Measurements from ENCODE around the gene HAND1. TPM values are rescaled to one million over a fixed set of nuclear protein-coding genes. Genes with fewer than 3 reads are reported as not detected.

The HAND1 gene
- total and polyA plus RNA-seq, 9 of the 15 experiments (the other 6 are each of a cell fraction or from before 2014, with no cell fraction given) = not detected

DNA sequence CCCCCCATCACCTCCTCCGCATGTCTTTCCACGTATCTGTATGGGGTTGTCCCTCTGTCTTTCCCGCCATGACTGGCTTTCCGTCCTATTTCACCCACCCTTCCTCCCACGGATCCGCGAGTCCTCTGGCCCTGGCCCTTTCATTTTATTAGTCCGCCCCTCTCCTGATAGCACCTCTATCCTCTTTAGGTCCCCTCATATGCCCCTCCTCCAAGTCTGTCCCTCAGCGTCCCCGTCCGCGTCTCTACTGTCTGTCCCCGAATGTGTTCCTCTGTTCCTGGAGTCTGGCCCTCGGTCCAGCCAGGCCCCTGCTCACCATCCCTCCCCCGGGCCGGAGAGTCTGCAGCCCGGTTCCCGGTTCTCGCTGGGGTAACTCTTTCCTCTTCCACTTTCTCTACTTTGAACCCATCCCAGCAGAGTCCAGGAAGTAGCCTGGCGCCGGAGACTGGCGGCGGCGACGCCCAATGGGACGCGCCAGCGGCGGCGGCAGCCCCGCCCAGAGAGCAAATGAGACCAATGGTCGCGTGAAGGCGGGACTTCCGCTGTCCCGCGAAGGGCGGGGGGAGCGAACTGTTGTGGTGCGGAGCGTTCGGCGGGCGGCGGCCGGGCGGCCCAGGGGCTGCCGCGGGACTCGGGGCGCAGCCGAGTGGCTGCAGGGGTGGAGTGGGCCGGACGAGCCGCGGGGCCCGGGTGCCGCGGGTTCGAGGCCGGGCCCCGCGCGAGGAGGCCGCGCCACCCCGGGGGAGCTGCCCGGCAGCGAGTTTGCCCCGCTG lies 32.4 kb downstream of the HAND1 start, which contains the start of gene SAP30L (continued):
- TF ChIP-seq, protein P1, sequence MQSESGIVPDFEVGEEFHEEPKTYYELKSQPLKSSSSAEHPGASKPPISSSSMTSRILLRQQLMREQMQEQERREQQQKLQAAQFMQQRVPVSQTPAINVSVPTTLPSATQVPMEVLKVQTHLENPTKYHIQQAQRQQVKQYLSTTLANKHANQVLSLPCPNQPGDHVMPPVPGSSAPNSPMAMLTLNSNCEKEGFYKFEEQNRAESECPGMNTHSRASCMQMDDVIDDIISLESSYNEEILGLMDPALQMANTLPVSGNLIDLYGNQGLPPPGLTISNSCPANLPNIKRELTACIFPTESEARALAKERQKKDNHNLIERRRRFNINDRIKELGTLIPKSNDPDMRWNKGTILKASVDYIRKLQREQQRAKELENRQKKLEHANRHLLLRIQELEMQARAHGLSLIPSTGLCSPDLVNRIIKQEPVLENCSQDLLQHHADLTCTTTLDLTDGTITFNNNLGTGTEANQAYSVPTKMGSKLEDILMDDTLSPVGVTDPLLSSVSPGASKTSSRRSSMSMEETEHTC (IDR thresholded peaks at IDR 0.05) = no peak
- TF ChIP-seq, protein P2, sequence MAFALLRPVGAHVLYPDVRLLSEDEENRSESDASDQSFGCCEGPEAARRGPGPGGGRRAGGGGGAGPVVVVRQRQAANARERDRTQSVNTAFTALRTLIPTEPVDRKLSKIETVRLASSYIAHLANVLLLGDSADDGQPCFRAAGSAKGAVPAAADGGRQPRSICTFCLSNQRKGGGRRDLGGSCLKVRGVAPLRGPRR (CRISPR knock-in tag; IDR thresholded peaks at IDR 0.05) = no peak
- TF ChIP-seq, protein P3, sequence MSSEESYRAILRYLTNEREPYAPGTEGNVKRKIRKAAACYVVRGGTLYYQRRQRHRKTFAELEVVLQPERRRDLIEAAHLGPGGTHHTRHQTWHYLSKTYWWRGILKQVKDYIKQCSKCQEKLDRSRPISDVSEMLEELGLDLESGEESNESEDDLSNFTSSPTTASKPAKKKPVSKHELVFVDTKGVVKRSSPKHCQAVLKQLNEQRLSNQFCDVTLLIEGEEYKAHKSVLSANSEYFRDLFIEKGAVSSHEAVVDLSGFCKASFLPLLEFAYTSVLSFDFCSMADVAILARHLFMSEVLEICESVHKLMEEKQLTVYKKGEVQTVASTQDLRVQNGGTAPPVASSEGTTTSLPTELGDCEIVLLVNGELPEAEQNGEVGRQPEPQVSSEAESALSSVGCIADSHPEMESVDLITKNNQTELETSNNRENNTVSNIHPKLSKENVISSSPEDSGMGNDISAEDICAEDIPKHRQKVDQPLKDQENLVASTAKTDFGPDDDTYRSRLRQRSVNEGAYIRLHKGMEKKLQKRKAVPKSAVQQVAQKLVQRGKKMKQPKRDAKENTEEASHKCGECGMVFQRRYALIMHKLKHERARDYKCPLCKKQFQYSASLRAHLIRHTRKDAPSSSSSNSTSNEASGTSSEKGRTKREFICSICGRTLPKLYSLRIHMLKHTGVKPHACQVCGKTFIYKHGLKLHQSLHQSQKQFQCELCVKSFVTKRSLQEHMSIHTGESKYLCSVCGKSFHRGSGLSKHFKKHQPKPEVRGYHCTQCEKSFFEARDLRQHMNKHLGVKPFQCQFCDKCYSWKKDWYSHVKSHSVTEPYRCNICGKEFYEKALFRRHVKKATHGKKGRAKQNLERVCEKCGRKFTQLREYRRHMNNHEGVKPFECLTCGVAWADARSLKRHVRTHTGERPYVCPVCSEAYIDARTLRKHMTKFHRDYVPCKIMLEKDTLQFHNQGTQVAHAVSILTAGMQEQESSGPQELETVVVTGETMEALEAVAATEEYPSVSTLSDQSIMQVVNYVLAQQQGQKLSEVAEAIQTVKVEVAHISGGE (CRISPR knock-in tag; IDR thresholded peaks at IDR 0.05) = peak in 1 of 3 experiments; percentile 88; a peak in 2 of 6 replicates
- TF ChIP-seq SREBF2 (CRISPR knock-in tag; IDR thresholded peaks at IDR 0.05) = no peak
- no peak for TF ChIP-seq YBX1 (IDR thresholded peaks at IDR 0.05)
- TF ChIP-seq PRMT5 (CRISPR knock-in tag; IDR thresholded peaks at IDR 0.05) = no peak
- no peak for TF ChIP-seq GTF2F1 (IDR thresholded peaks at IDR 0.05; ENCODE audit: low read depth, low read length)
- no peak for TF ChIP-seq U2AF2 (optimal IDR thresholded peaks at IDR 0.05; ENCODE audit: low read depth, low read length)
- TF ChIP-seq ZNF197 (CRISPR knock-in tag; IDR thresholded peaks at IDR 0.05; ENCODE audit: low read depth) = no peak
- TF ChIP-seq EGR1 (conservative IDR thresholded peaks at IDR 0.05) = no peak
- TF ChIP-seq CSDE1 (IDR thresholded peaks at IDR 0.05) = no peak
- no peak for TF ChIP-seq RBM22 (IDR thresholded peaks at IDR 0.05; ENCODE audit: low read depth, low read length, poor library complexity, severe bottlenecking)
- no peak for TF ChIP-seq SAFB2 (IDR thresholded peaks at IDR 0.05; ENCODE audit: borderline replicate concordance, low read depth, low read length, severe bottlenecking)
- TF ChIP-seq EP400 (IDR thresholded peaks at IDR 0.05) = peak; percentile 25; the same call in 1 of the 2 replicates
- peak; percentile 84; the same call in 1 of the 2 replicates for TF ChIP-seq PHF8 (IDR thresholded peaks at IDR 0.05; ENCODE audit: borderline replicate concordance, low read length)
- TF ChIP-seq CCAR2 (IDR thresholded peaks at IDR 0.05; ENCODE audit: low read depth, low read length) = no peak
- TF ChIP-seq SRSF3 (IDR thresholded peaks at IDR 0.05; ENCODE audit: insufficient read depth, low read length) = no peak
- TF ChIP-seq RBM25 (IDR thresholded peaks at IDR 0.05; ENCODE audit: low read depth, low read length, severe bottlenecking) = peak; percentile 100
- TF ChIP-seq HMG20B (CRISPR knock-in tag; IDR thresholded peaks at IDR 0.05) = no peak
- TF ChIP-seq HDAC1 (IDR thresholded peaks at IDR 0.05) = peak in 1 of 2 experiments; percentile 76; a peak in 2 of 4 replicates
- no peak for TF ChIP-seq NFE2L1 (tag; IDR thresholded peaks at IDR 0.05; ENCODE audit: borderline replicate concordance, low read depth)
- TF ChIP-seq, protein P4, sequence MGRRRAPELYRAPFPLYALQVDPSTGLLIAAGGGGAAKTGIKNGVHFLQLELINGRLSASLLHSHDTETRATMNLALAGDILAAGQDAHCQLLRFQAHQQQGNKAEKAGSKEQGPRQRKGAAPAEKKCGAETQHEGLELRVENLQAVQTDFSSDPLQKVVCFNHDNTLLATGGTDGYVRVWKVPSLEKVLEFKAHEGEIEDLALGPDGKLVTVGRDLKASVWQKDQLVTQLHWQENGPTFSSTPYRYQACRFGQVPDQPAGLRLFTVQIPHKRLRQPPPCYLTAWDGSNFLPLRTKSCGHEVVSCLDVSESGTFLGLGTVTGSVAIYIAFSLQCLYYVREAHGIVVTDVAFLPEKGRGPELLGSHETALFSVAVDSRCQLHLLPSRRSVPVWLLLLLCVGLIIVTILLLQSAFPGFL (CRISPR knock-in tag; IDR thresholded peaks at IDR 0.05) = no peak
